Right atrium auricular region (tissue), 2 donors: ENCODE data around the gene CCP110. TPM values are rescaled to one million over a fixed set of nuclear protein-coding genes. Genes with fewer than 3 reads are reported as not detected.
"Not testable (repeated sequence)": the region's sequence is repeated elsewhere in the genome, so short reads cannot be mapped to it uniquely, and the experiment has no call there.

ENCODE experiments used
- DNase-seq: peaks from one replicate; pipeline ENCODE4 v3.0.0-alpha.2; 2019; ENCODE audit warnings: low spot score
- H3K27ac ChIP-seq, 2 donors: fragments of 200-600 bp; sonication (generic); 1 replicate in 1 of 2; 2 replicates in 1 of 2; pipeline ENCODE4 v1.5.1; 2016 to 2019
- H3K27me3 ChIP-seq, 2 donors: fragments of 200-600 bp; sonication (generic); one replicate each; pipeline versions ENCODE4 v1.5.1 to v1.6.0; 2017 to 2019
- H3K36me3 ChIP-seq: fragments of 200-600 bp; sonication (generic); one replicate; pipeline ENCODE4 v1.5.1; 2016
- H3K4me1 ChIP-seq, 2 donors: fragments of 200-600 bp; sonication (generic); one replicate each; pipeline versions ENCODE4 v1.5.1 to v1.6.0; 2017 to 2019
- H3K4me3 ChIP-seq, 2 donors: fragments of 200-600 bp; sonication (generic); 1 replicate in 1 of 2; 2 replicates in 1 of 2; pipeline ENCODE4 v1.5.1; 2017 to 2019; ENCODE audit warnings: mild to moderate bottlenecking in 1 of 2, moderate library complexity in 1 of 2
- H3K9me3 ChIP-seq, 2 donors: fragments of 200-600 bp; sonication (generic); one replicate each; pipeline ENCODE4 v1.5.1; 2019
- CTCF ChIP-seq, 2 donors: fragments of 200-600 bp; sonication (generic); IDR thresholded peaks; one replicate each; pipeline ENCODE4 v1.5.1; 2019; ENCODE audit warnings: antibody characterized with exemption in 2 of 2
- total RNA-seq, 2 donors: library from RNA; depleted of rRNA; stranded (reverse); fragments of >200 nt; gene quantifications; one replicate each; pipeline ENCODE4 v1.1.0, GENCODE V29; 2016

Gene CCP110
- total RNA-seq, 2 donors from 2014 or later = 6.0 to 6.8 TPM

DNA sequence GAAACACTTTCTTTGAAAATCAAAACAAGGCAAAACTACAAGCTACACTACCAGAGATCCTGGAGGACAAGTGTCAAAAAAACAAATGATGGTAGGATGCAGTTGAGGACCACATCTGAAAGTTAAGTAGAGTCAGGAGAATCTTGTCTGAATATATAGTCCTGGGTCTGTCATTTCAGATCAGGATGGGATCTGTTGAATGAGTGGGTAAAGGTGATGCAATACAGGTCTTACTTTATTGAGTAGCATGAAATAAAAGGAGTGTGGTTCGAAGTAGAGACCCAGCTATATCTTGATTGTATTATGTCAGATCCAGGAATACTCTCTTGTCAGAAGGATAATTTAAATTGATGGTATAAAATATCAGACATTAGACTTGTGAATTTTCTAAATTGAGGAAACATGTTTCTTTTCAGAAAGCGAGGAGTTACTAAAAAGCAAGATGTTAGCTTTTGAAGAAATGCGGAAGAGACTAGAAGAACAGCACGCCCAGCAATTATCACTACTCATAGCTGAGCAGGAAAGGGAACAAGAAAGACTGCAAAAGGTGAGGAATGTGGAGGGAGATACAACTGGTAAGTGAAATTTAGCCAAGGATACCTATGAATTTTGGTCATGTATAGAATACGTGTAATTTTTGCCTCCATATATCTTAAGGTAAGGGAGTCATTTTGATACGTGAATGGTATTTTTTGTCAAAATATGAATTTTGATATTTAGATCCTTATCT is 16.7 kb downstream of the CCP110 start:
- no peak for DNase-seq
- H3K9me3 ChIP-seq = no peaks in the 10 kb centered on the region
- H3K27me3 ChIP-seq = no peaks in the 10 kb centered on the region
- no peaks in the 10 kb centered on the region for H3K4me1 ChIP-seq
- no peak overlapping the region for H3K4me3 ChIP-seq
- no peak overlapping the region for H3K27ac ChIP-seq
- peaks cover 37% of the 10 kb centered on the region for H3K36me3 ChIP-seq
- TF ChIP-seq CTCF (IDR thresholded peaks at IDR 0.05) = no peak

- DNase-seq = no peak
- Histone ChIP-seq H3K9me3 (no peaks in the 10 kb centered on the region), H3K27me3 (no peaks in the 10 kb centered on the region), H3K36me3 (peaks cover 37% of the 10 kb centered on the region), H3K4me3 (no peak overlapping the region), H3K4me1 (no peaks in the 10 kb centered on the region), H3K27ac (no peak overlapping the region)
- TF ChIP-seq CTCF (IDR thresholded peaks at IDR 0.05) = no peak
These were observed 18.5 kb downstream of the CCP110 start for GRCh38 chr16:19542138-19542821.

- not testable (repeated sequence) for H3K4me1 ChIP-seq, H3K27me3 ChIP-seq, H3K27ac ChIP-seq, H3K4me3 ChIP-seq, DNase-seq, H3K9me3 ChIP-seq
- peaks cover 45% of the 10 kb centered on the region for H3K36me3 ChIP-seq
These were observed 19.7 kb downstream of the CCP110 start for GRCh38 chr16:19543278-19543996.

- Histone ChIP-seq H3K4me3 (no peak overlapping the region), H3K27ac (no peak overlapping the region), H3K4me1 (no peaks in the 10 kb centered on the region), H3K9me3 (no peaks in the 10 kb centered on the region), H3K36me3 (peaks cover 30% of the 10 kb centered on the region), H3K27me3 (no peaks in the 10 kb centered on the region)
- no peak for TF ChIP-seq CTCF (IDR thresholded peaks at IDR 0.05)
- DNase-seq = no peak
These were observed 24.4 kb downstream of the CCP110 start for GRCh38 chr16:19548144-19548543.

- no peak for DNase-seq
- Histone ChIP-seq H3K36me3 (peaks cover 19% of the 10 kb centered on the region), H3K27ac (no peak overlapping the region), H3K27me3 (no peaks in the 10 kb centered on the region), H3K4me1 (peaks cover 0 to 2% of the 10 kb centered on the region in 2 donors), H3K9me3 (no peaks in the 10 kb centered on the region), H3K4me3 (no peak overlapping the region)
- no peak for TF ChIP-seq CTCF (IDR thresholded peaks at IDR 0.05)
These were observed 25.9 kb downstream of the CCP110 start for GRCh38 chr16:19549673-19550072.
